CD14-positive monocyte (primary cell): ENCODE data around the gene DCDC2. TPM values are rescaled to one million over a fixed set of nuclear protein-coding genes. Genes with fewer than 3 reads are reported as not detected.

Experiments
- DNase-seq, 3 donors: peaks; one replicate each; pipeline ENCODE4 v3.0.0-alpha.2; 2011 to 2022
- H2AFZ ChIP-seq: 2 replicates; pipeline ENCODE4 v1.6.0; 2012; ENCODE audit warnings: mild to moderate bottlenecking, low read depth, low read length, inconsistent platforms; ENCODE audit not compliant: insufficient read depth, poor library complexity, severe bottlenecking
- H3K27ac ChIP-seq, 2 donors: 1 replicate in 1 of 2; 2 replicates in 1 of 2; pipeline ENCODE4 v1.5.1; 2012 to 2013; ENCODE audit warnings: low read length in 2 of 2, control low read depth in 1 of 2, inconsistent platforms in 1 of 2, low read depth in 1 of 2, mild to moderate bottlenecking in 1 of 2
- H3K27me3 ChIP-seq, 2 donors: one replicate each; pipeline versions ENCODE4 v1.6.0 to v1.6.1; 2011 to 2013; ENCODE audit warnings: low read length in 2 of 2; ENCODE audit not compliant: control insufficient read depth in 2 of 2, insufficient read depth in 2 of 2
- H3K36me3 ChIP-seq, 2 donors: replicated peaks in 1 of 2; 1 replicate in 1 of 2; 2 replicates in 1 of 2; pipeline versions ENCODE4 v1.5.1 to v1.6.1; 2012 to 2013; ENCODE audit warnings: low read length in 2 of 2, control low read depth in 1 of 2, inconsistent platforms in 1 of 2, mild to moderate bottlenecking in 1 of 2; ENCODE audit not compliant: insufficient read depth in 2 of 2, control insufficient read depth in 1 of 2
- H3K4me1 ChIP-seq, 2 donors: 1 replicate in 1 of 2; 2 replicates in 1 of 2; pipeline versions ENCODE4 v1.5.1 to v1.6.1; 2012 to 2013; ENCODE audit warnings: low read length in 2 of 2, control low read depth in 1 of 2, inconsistent platforms in 1 of 2, mild to moderate bottlenecking in 1 of 2, moderate library complexity in 1 of 2; ENCODE audit not compliant: insufficient read depth in 2 of 2, control insufficient read depth in 1 of 2
- H3K4me2 ChIP-seq: replicated peaks from 2 replicates; pipeline ENCODE3; 2012; ENCODE audit warnings: low read length, moderate library complexity, mild to moderate bottlenecking; ENCODE audit not compliant: poor library complexity, severe bottlenecking; ENCODE audit errors: extremely low read depth
- H3K4me3 ChIP-seq, 3 experiments: fragments of 200-600 bp in 1 of 3; sonication (generic) in 1 of 3; replicated peaks in 1 of 3; 1 replicate in 2 of 3; 2 replicates in 1 of 3; pipeline ENCODE4 v1.5.1; 2011 to 2013; ENCODE audit warnings: low read length in 3 of 3, mild to moderate bottlenecking in 3 of 3, control low read depth in 2 of 3, low read depth in 2 of 3, inconsistent platforms in 1 of 3, moderate library complexity in 1 of 3
- H3K79me2 ChIP-seq: 2 replicates; pipeline ENCODE4 v1.6.0; 2012; ENCODE audit warnings: mild to moderate bottlenecking, control low read depth, inconsistent platforms, low read length, moderate library complexity; ENCODE audit not compliant: insufficient read depth
- H3K9ac ChIP-seq: 2 replicates; pipeline ENCODE4 v1.6.0; 2017; ENCODE audit warnings: low read length, mild to moderate bottlenecking; ENCODE audit not compliant: insufficient read depth, poor library complexity, severe bottlenecking
- H3K9me3 ChIP-seq, 2 donors: replicated peaks in 1 of 2; 1 replicate in 1 of 2; 2 replicates in 1 of 2; pipeline versions ENCODE4 v1.5.1 to v1.6.1; 2012 to 2013; ENCODE audit warnings: low read length in 2 of 2, control low read depth in 1 of 2; ENCODE audit not compliant: control insufficient read depth in 1 of 2, insufficient read depth in 1 of 2
- H4K20me1 ChIP-seq: 2 replicates; pipeline ENCODE4 v1.6.0; 2012; ENCODE audit warnings: mild to moderate bottlenecking, low read length, control low read depth, moderate library complexity; ENCODE audit not compliant: insufficient read depth
- H3K27ac Mint-ChIP-seq, 7 donors: one replicate each; pipeline ENCODE4 v1.8.0; 2020; ENCODE audit warnings: mild to moderate bottlenecking in 7 of 7, mixed read lengths in 7 of 7, moderate library complexity in 6 of 7, inconsistent platforms in 2 of 7
- H3K27me3 Mint-ChIP-seq, 3 donors: one replicate each; pipeline ENCODE4 v1.8.0; 2021 to 2022; ENCODE audit warnings: low read depth in 3 of 3, mild to moderate bottlenecking in 3 of 3, mixed read lengths in 3 of 3, moderate library complexity in 3 of 3, inconsistent platforms in 1 of 3
- H3K36me3 Mint-ChIP-seq, 2 donors: one replicate each; pipeline ENCODE4 v1.8.0; 2020; ENCODE audit warnings: mixed read lengths in 2 of 2, inconsistent platforms in 1 of 2, mild to moderate bottlenecking in 1 of 2
- H3K4me1 Mint-ChIP-seq: one replicate; pipeline ENCODE4 v1.8.0; 2020; ENCODE audit warnings: mild to moderate bottlenecking, mixed read lengths
- H3K4me3 Mint-ChIP-seq, 2 donors: one replicate each; pipeline ENCODE4 v1.8.0; 2020; ENCODE audit warnings: mild to moderate bottlenecking in 2 of 2, mixed read lengths in 2 of 2, moderate library complexity in 1 of 2
- H3K9me3 Mint-ChIP-seq, 7 donors: one replicate each; pipeline ENCODE4 v1.8.0; 2020 to 2022; ENCODE audit warnings: mixed read lengths in 7 of 7, mild to moderate bottlenecking in 6 of 7, moderate library complexity in 6 of 7, inconsistent platforms in 2 of 7
- CTCF ChIP-seq: fragments of 200-600 bp; IDR thresholded peaks from one replicate; pipeline ENCODE4 v1.8.0; 2022; ENCODE audit warnings: antibody characterized with exemption, mild to moderate bottlenecking
- WGBS: methylation state at CpG from one replicate; pipeline ENCODE4 v1.1.5; 2013; ENCODE audit warnings: missing lambda C conversion rate; ENCODE audit not compliant: insufficient coverage; 5-methylcytosine and 5-hydroxymethylcytosine counted together
- intact Hi-C, 2 donors: fragments of 100-400 bp; cut with micrococcal nuclease; formaldehyde crosslinking; loops; one replicate each; pipeline versions ENCODE4 v1.15.0 to v1.15.1; 2023
- polyA plus RNA-seq, 3 donors: library from polyadenylated mRNA; depleted of rRNA in 1 of 3; unstranded in 2 of 3; stranded (reverse) in 1 of 3; fragments of 300-500 nt in 2 of 3; fragments of >200 nt in 1 of 3; fragmentation: Illumina TruSeq in 2 of 3; gene quantifications; 1 replicate in 2 of 3; 2 replicates in 1 of 3; pipeline ENCODE4 v1.2.3, GENCODE V29; 2012 to 2021

DCDC2 gene
- polyA plus RNA-seq, 3 donors: not detected

- H3K36me3 Mint-ChIP-seq: no peaks in the 10 kb centered on the region
- H3K27me3 Mint-ChIP-seq: peaks cover 0 to 8% (median 4%) of the 10 kb centered on the region in 3 donors
- no peak overlapping the region for H3K4me3 ChIP-seq
- H3K27me3 ChIP-seq: no peaks in the 10 kb centered on the region
- H3K9me3 Mint-ChIP-seq: peaks cover 0 to 4% (median 0%) of the 10 kb centered on the region in 7 donors
- H3K27ac Mint-ChIP-seq: no peak overlapping the region
- no peaks in the 10 kb centered on the region for H3K9me3 ChIP-seq
- DNase-seq: no peak
- H3K36me3 ChIP-seq: no peaks in the 10 kb centered on the region
- no peaks in the 10 kb centered on the region for H3K79me2 ChIP-seq
- no peak for TF ChIP-seq CTCF
- WGBS: no CpG with 5 or more reads among the region's 1 CpG
- H3K27ac ChIP-seq: no peak overlapping the region
- H3K4me3 Mint-ChIP-seq: peak overlapping the region in 1 of 2 donors; percentile 6
- no peaks in the 10 kb centered on the region for H3K4me1 ChIP-seq
- no peak overlapping the region for H3K4me2 ChIP-seq
- H3K4me1 Mint-ChIP-seq: no peaks in the 10 kb centered on the region
- H3K9ac ChIP-seq: no peak overlapping the region
- H4K20me1 ChIP-seq: no peaks in the 10 kb centered on the region
- intact Hi-C loops: no loop called here
- no peak overlapping the region for H2AFZ ChIP-seq
Measured at GRCh38 chr6:24325978-24326377, 31.9 kb downstream of the DCDC2 start.

- Histone ChIP-seq H3K4me3 (no peak overlapping the region), H3K36me3 (no peaks in the 10 kb centered on the region), H3K27me3 (no peaks in the 10 kb centered on the region), H3K27ac (no peak overlapping the region), H3K9me3 (no peaks in the 10 kb centered on the region), H3K9ac (no peak overlapping the region), H3K4me2 (no peak overlapping the region), H3K4me1 (no peaks in the 10 kb centered on the region), H3K79me2 (no peaks in the 10 kb centered on the region), H4K20me1 (no peaks in the 10 kb centered on the region), H2AFZ (no peak overlapping the region)
- peaks cover 0 to 4% (median under 1%) of the 10 kb centered on the region in 7 donors for H3K9me3 Mint-ChIP-seq
- no peak overlapping the region for H3K4me3 Mint-ChIP-seq
- intact Hi-C loops: no loop called here
- DNase-seq: no peak
- peaks cover 0 to 8% (median 4%) of the 10 kb centered on the region in 3 donors for H3K27me3 Mint-ChIP-seq
- no peaks in the 10 kb centered on the region for H3K36me3 Mint-ChIP-seq
- TF ChIP-seq CTCF: no peak
- no peak overlapping the region for H3K27ac Mint-ChIP-seq
- WGBS: no CpG with 5 or more reads among the region's 1 CpG
- H3K4me1 Mint-ChIP-seq: no peaks in the 10 kb centered on the region
Measured at GRCh38 chr6:24324617-24325016, 33.2 kb downstream of the DCDC2 start.
